ENCODE data around the gene KSR1.

DNA sequence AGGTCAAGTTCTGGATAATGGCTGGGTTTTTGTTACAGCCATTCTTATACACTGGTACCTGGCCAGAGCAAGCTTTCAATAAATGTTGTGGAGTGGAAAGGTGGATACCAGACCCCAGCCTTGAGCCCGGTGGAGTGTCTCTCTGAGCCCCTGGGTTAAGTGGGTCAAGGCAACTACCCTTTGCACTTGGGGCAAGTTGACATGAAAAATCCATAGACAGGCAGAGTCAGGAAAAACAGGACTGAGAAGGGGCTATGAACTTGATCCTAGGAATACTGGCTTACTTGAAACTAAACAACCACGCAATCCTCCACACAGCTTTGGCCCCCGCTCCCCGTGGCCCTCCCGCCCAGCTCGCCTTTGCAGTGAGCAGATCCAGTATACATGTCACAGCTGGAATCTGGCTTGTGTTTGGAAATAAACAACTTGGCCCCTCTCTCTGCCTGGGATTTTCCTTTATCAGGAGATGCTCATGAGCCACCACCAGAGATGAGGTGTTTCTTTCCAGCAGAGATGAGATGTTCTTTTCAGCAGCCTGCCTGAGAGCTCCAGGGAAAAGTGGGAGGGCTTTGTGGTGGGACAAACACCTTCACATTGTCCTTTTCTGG lies 65.9 kb downstream of the KSR1 start:
- TF ChIP-seq BRCA1 (IDR thresholded peaks at IDR 0.05) = no peak
- TF ChIP-seq BRCA1 (CRISPR knock-in tag; IDR thresholded peaks at IDR 0.05) = no peak
- TF ChIP-seq, protein P1, sequence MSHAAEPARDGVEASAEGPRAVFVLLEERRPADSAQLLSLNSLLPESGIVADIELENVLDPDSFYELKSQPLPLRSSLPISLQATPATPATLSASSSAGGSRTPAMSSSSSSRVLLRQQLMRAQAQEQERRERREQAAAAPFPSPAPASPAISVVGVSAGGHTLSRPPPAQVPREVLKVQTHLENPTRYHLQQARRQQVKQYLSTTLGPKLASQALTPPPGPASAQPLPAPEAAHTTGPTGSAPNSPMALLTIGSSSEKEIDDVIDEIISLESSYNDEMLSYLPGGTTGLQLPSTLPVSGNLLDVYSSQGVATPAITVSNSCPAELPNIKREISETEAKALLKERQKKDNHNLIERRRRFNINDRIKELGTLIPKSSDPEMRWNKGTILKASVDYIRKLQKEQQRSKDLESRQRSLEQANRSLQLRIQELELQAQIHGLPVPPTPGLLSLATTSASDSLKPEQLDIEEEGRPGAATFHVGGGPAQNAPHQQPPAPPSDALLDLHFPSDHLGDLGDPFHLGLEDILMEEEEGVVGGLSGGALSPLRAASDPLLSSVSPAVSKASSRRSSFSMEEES (CRISPR knock-in tag; IDR thresholded peaks at IDR 0.05) = no peak
- TF ChIP-seq CREM (IDR thresholded peaks at IDR 0.05; ENCODE audit: low read depth) = no peak
- no peak for TF ChIP-seq SNRNP70 (optimal IDR thresholded peaks at IDR 0.05; ENCODE audit: low read depth, low read length)
- TF ChIP-seq YY1 (IDR thresholded peaks at IDR 0.05; ENCODE audit: borderline replicate concordance in 1 of 3, control insufficient read depth in 1 of 3, extremely low read depth in 1 of 3, insufficient read depth in 3 of 3, insufficient read length in 1 of 3, insufficient replicate concordance in 2 of 3, low read depth in 1 of 3, low read length in 2 of 3) = no peak
- TF ChIP-seq ETV5 (CRISPR knock-in tag; IDR thresholded peaks at IDR 0.05; ENCODE audit: low read depth) = no peak
- no peak for TF ChIP-seq CBX5 (IDR thresholded peaks at IDR 0.05; ENCODE audit: borderline replicate concordance, low read depth)
- TF ChIP-seq MTA1 (IDR thresholded peaks at IDR 0.05; ENCODE audit: borderline replicate concordance) = no peak
- TF ChIP-seq CTCF (IDR thresholded peaks at IDR 0.05 in 2 of 3, conservative IDR thresholded peaks at IDR 0.05 in 1 of 3; ENCODE audit: insufficient read depth in 2 of 3, low read depth in 1 of 3, low read length in 3 of 3) = no peak
- TF ChIP-seq, protein P2, sequence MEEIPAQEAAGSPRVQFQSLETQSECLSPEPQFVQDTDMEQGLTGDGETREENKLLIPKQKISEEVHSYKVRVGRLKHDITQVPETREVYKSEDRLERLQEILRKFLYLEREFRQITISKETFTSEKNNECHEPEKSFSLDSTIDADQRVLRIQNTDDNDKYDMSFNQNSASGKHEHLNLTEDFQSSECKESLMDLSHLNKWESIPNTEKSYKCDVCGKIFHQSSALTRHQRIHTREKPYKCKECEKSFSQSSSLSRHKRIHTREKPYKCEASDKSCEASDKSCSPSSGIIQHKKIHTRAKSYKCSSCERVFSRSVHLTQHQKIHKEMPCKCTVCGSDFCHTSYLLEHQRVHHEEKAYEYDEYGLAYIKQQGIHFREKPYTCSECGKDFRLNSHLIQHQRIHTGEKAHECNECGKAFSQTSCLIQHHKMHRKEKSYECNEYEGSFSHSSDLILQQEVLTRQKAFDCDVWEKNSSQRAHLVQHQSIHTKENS (CRISPR knock-in tag; IDR thresholded peaks at IDR 0.05) = no peak
- TF ChIP-seq NR2C1 (IDR thresholded peaks at IDR 0.05) = no peak
- no peak for TF ChIP-seq NR2C1 (tag; IDR thresholded peaks at IDR 0.05)
- no peak for TF ChIP-seq TAF1 (IDR thresholded peaks at IDR 0.05; ENCODE audit: control insufficient read depth, extremely low read depth, insufficient read depth, low read length, severe bottlenecking)
- no peak for TF ChIP-seq SAFB2 (IDR thresholded peaks at IDR 0.05; ENCODE audit: borderline replicate concordance, low read depth, low read length, severe bottlenecking)
- TF ChIP-seq, protein P3, sequence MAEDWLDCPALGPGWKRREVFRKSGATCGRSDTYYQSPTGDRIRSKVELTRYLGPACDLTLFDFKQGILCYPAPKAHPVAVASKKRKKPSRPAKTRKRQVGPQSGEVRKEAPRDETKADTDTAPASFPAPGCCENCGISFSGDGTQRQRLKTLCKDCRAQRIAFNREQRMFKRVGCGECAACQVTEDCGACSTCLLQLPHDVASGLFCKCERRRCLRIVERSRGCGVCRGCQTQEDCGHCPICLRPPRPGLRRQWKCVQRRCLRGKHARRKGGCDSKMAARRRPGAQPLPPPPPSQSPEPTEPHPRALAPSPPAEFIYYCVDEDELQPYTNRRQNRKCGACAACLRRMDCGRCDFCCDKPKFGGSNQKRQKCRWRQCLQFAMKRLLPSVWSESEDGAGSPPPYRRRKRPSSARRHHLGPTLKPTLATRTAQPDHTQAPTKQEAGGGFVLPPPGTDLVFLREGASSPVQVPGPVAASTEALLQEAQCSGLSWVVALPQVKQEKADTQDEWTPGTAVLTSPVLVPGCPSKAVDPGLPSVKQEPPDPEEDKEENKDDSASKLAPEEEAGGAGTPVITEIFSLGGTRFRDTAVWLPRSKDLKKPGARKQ (CRISPR knock-in tag; IDR thresholded peaks at IDR 0.05) = no peak
